Keratinocyte (primary cell): ENCODE measurements around the gene STYK1. TPM values are rescaled to one million over a fixed set of nuclear protein-coding genes. Genes with fewer than 3 reads are reported as not detected.

Source experiments
- DNase-seq: peaks from one replicate; pipeline ENCODE4 v3.0.0-alpha.2; 2011; ENCODE audit warnings: low read depth, missing footprints, low spot score
- FAIRE-seq: peaks from 2 replicates; lab custom pipeline; 2011; peaks lifted over from hg19 to GRCh38; lab: Jason Lieb, UNC
- H2AFZ ChIP-seq: 2 replicates; pipeline ENCODE4 v1.6.0; 2012; ENCODE audit warnings: low read length, control low read depth, inconsistent platforms; ENCODE audit not compliant: control insufficient read depth
- H3K27ac ChIP-seq: 2 replicates; pipeline ENCODE4 v1.5.1; 2011; ENCODE audit warnings: low read length; ENCODE audit not compliant: control insufficient read depth, insufficient read depth
- H3K27me3 ChIP-seq: 3 replicates; pipeline ENCODE4 v1.6.0; 2011; ENCODE audit warnings: low read length; ENCODE audit not compliant: control insufficient read depth, insufficient read depth; ENCODE audit errors: extremely low read depth
- H3K36me3 ChIP-seq, 2 experiments: 2 replicates in 1 of 2; 3 replicates in 1 of 2; pipeline ENCODE4 v1.5.1; 2011; ENCODE audit warnings: low read length in 2 of 2, mild to moderate bottlenecking in 1 of 2; ENCODE audit not compliant: control insufficient read depth in 2 of 2, insufficient read depth in 2 of 2; ENCODE audit errors: extremely low read depth in 1 of 2
- H3K4me1 ChIP-seq: 3 replicates; pipeline ENCODE4 v1.5.1; 2011; ENCODE audit warnings: low read length; ENCODE audit not compliant: control insufficient read depth, insufficient read depth; ENCODE audit errors: extremely low read depth
- H3K4me2 ChIP-seq: 3 replicates; pipeline ENCODE4 v1.6.0; 2011; ENCODE audit warnings: low read depth, low read length; ENCODE audit not compliant: control insufficient read depth, insufficient read depth; ENCODE audit errors: extremely low read depth
- H3K4me3 ChIP-seq, 3 experiments: fragments of 200-600 bp in 1 of 3; sonication (generic) in 1 of 3; 2 replicates in 2 of 3; 3 replicates in 1 of 3; pipeline ENCODE4 v1.5.1; 2011 to 2016; ENCODE audit warnings: low read length in 3 of 3, mild to moderate bottlenecking in 3 of 3, control low read depth in 2 of 3, inconsistent platforms in 1 of 3, low read depth in 1 of 3, mixed read lengths in 1 of 3, mixed run types in 1 of 3, moderate library complexity in 1 of 3; ENCODE audit not compliant: control insufficient read depth in 2 of 3, insufficient read depth in 2 of 3; ENCODE audit errors: extremely low read depth in 1 of 3
- H3K79me2 ChIP-seq: 2 replicates; pipeline ENCODE4 v1.6.0; 2012; ENCODE audit warnings: low read length; ENCODE audit not compliant: control insufficient read depth, insufficient read depth
- H3K9ac ChIP-seq: 3 replicates; pipeline ENCODE4 v1.6.0; 2011; ENCODE audit warnings: low read length; ENCODE audit not compliant: control insufficient read depth, insufficient read depth; ENCODE audit errors: extremely low read depth
- H3K9me1 ChIP-seq: 3 replicates; pipeline ENCODE4 v1.6.0; 2011; ENCODE audit warnings: low read length; ENCODE audit not compliant: control insufficient read depth, insufficient read depth; ENCODE audit errors: extremely low read depth
- H3K9me3 ChIP-seq: 2 replicates; pipeline ENCODE4 v1.5.1; 2012; ENCODE audit warnings: low read depth, low read length; ENCODE audit not compliant: control insufficient read depth
- H4K20me1 ChIP-seq: 3 replicates; pipeline ENCODE4 v1.6.0; 2011; ENCODE audit warnings: low read length; ENCODE audit not compliant: control insufficient read depth, insufficient read depth; ENCODE audit errors: extremely low read depth
- EZH2 ChIP-seq: IDR thresholded peaks from one replicate; pipeline ENCODE4 v1.6.1; 2012; ENCODE audit warnings: inconsistent platforms, mild to moderate bottlenecking, low read length, moderate library complexity
- dilution Hi-C: fragments of 300-500 bp; cut with MboI; formaldehyde crosslinking; loops from one replicate; pipeline ENCODE4 v1.7.0; 2020; ENCODE audit warnings: low sequenced_read_pairs; ENCODE audit not compliant: extremely low pct_ligation_motif_present
- polyA plus RNA-seq, 5 experiments: library from polyadenylated mRNA; depleted of rRNA in 3 of 5; stranded (reverse) in 3 of 5; stranded (forward) in 1 of 5; unstranded in 1 of 5; fragments of >200 nt; gene quantifications; 1 replicate in 1 of 5; 2 replicates in 3 of 5; 3 replicates in 1 of 5; pipeline versions ENCODE4 v1.2.1 to v1.2.3, GENCODE V29; 2011 to 2012; ENCODE audit warnings: missing spikeins in 2 of 5, low read depth in 1 of 5, low replicate concordance in 1 of 5
- TF ChIP-seq, protein P1 (sequence below), 3 experiments: IDR thresholded peaks in 1 of 3; conservative IDR thresholded peaks in 1 of 3; optimal IDR thresholded peaks in 1 of 3; 2 replicates in 2 of 3; 3 replicates in 1 of 3; pipeline versions ENCODE3 to v1.5.1; 2011; ENCODE audit warnings: low read length in 3 of 3, mild to moderate bottlenecking in 3 of 3, moderate library complexity in 2 of 3, control low read depth in 1 of 3, inconsistent platforms in 1 of 3; ENCODE audit not compliant: insufficient read depth in 2 of 3; ENCODE audit errors: extremely low read depth in 1 of 3

Gene STYK1
- polyA plus RNA-seq, 1 donor (not counting 4 experiments of a cell fraction or from before 2014, with no cell fraction given) = 2.8 TPM

DNA sequence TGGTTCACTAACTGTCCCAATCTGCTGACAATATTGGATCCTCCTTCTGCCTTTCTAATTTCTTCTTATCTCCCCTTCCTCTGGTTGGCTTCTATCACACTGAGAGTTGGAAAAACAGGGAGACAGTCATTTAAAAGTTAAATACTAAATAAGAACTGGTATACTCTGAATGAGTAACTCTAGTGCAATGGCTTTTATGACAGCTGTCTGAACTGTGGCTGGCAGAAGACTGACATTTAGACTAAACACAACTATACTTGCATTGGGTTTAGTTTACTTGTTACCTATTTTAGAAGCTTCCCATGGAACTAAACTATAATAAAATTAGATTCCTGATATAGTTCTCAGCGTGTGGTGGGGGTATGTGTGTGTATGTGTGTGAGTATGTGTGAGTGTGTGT, 52.6 kb downstream of the STYK1 start:
- Histone ChIP-seq H3K4me2 (no peak overlapping the region), H4K20me1 (no peaks in the 10 kb centered on the region), H3K9me1 (no peaks in the 10 kb centered on the region), H3K9me3 (no peaks in the 10 kb centered on the region), H3K27me3 (no peaks in the 10 kb centered on the region), H2AFZ (no peak overlapping the region), H3K79me2 (no peaks in the 10 kb centered on the region), H3K4me1 (peaks cover 16% of the 10 kb centered on the region), H3K9ac (no peak overlapping the region), H3K27ac (no peak overlapping the region), H3K4me3 (no peak overlapping the region), H3K36me3 (peaks cover 0 to 1% of the 10 kb centered on the region in 2 experiments)
- FAIRE-seq (no peak), DNase-seq (no peak)
- dilution Hi-C loops = no loop called here
- TF ChIP-seq EZH2 = no peak
- TF ChIP-seq, protein P1, sequence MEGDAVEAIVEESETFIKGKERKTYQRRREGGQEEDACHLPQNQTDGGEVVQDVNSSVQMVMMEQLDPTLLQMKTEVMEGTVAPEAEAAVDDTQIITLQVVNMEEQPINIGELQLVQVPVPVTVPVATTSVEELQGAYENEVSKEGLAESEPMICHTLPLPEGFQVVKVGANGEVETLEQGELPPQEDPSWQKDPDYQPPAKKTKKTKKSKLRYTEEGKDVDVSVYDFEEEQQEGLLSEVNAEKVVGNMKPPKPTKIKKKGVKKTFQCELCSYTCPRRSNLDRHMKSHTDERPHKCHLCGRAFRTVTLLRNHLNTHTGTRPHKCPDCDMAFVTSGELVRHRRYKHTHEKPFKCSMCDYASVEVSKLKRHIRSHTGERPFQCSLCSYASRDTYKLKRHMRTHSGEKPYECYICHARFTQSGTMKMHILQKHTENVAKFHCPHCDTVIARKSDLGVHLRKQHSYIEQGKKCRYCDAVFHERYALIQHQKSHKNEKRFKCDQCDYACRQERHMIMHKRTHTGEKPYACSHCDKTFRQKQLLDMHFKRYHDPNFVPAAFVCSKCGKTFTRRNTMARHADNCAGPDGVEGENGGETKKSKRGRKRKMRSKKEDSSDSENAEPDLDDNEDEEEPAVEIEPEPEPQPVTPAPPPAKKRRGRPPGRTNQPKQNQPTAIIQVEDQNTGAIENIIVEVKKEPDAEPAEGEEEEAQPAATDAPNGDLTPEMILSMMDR (optimal IDR thresholded peaks at IDR 0.05 in 1 of 3, IDR thresholded peaks at IDR 0.05 in 1 of 3, conservative IDR thresholded peaks at IDR 0.05 in 1 of 3; ENCODE audit: extremely low read depth in 1 of 3, insufficient read depth in 2 of 3, low read length in 3 of 3) = no peak

DNA sequence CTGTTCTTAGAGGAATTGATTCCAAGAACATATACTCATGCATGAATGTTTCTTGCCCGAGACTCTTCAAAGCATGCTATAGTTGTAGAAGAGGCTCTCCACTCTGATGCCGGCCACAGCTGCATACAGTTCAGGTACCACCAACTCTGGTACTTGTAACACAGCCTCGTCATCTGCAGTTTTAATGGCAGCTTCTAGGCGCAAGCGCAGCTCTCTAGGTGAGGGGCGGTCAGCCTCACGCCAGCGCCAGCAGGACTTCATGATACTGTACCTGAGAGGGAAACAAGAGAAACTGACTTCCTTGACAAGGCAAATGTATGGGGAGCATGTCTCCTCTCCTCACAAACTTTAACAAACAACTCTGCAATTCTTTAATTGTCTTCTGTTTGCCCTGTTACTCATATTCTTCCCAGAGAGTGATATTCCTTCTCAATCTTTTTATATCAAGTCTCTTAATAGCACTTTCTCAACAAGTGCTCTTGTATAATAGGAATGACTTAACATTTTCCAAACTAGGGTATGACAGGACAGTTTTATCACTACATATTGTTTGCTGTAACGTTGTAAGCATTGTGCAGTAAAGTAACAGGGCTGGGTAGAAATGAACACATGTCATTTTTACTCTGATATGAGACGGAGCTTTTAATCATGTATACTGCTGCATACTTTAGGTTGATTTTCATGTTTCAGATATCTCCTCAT, 53.6 kb downstream of the STYK1 start:
- H2AFZ ChIP-seq = no peak overlapping the region
- H3K9me3 ChIP-seq = no peaks in the 10 kb centered on the region
- peaks cover 17% of the 10 kb centered on the region for H3K4me1 ChIP-seq
- no peaks in the 10 kb centered on the region for H3K79me2 ChIP-seq
- FAIRE-seq (no peak), DNase-seq (no peak)
- no peak overlapping the region for H3K4me2 ChIP-seq
- H3K36me3 ChIP-seq = peaks cover 0 to 1% of the 10 kb centered on the region in 2 experiments
- dilution Hi-C loops = no loop called here
- H3K27me3 ChIP-seq = no peaks in the 10 kb centered on the region
- H4K20me1 ChIP-seq = no peaks in the 10 kb centered on the region
- H3K9me1 ChIP-seq = no peaks in the 10 kb centered on the region
- no peak overlapping the region for H3K4me3 ChIP-seq
- no peak for TF ChIP-seq EZH2
- TF ChIP-seq, protein P1 (optimal IDR thresholded peaks at IDR 0.05 in 1 of 3, IDR thresholded peaks at IDR 0.05 in 1 of 3, conservative IDR thresholded peaks at IDR 0.05 in 1 of 3; ENCODE audit: extremely low read depth in 1 of 3, insufficient read depth in 2 of 3, low read length in 3 of 3) = no peak
- no peak overlapping the region for H3K27ac ChIP-seq
- H3K9ac ChIP-seq = no peak overlapping the region
